Erythroblast (primary cell): ENCODE measurements around the gene SPDYE3.
"Not testable (repeated sequence)": the region's sequence is repeated elsewhere in the genome, so short reads cannot be mapped to it uniquely, and the experiment has no call there.

ENCODE experiments used
- DNase-seq, 2 experiments: peaks; one replicate each; lab custom pipeline; 2025; lab: John Stamatoyannopoulos, UW
- GATA1 ChIP-seq: IDR thresholded peaks from 2 replicates; pipeline ENCODE4 v1.6.1; 2011; ENCODE audit warnings: low read depth, mild to moderate bottlenecking, control low read depth, low read length, moderate library complexity
- POLR2A ChIP-seq: IDR thresholded peaks from 2 replicates; pipeline ENCODE4 v1.6.1; 2011; ENCODE audit warnings: mild to moderate bottlenecking, low read length

The SPDYE3 gene, protein sequence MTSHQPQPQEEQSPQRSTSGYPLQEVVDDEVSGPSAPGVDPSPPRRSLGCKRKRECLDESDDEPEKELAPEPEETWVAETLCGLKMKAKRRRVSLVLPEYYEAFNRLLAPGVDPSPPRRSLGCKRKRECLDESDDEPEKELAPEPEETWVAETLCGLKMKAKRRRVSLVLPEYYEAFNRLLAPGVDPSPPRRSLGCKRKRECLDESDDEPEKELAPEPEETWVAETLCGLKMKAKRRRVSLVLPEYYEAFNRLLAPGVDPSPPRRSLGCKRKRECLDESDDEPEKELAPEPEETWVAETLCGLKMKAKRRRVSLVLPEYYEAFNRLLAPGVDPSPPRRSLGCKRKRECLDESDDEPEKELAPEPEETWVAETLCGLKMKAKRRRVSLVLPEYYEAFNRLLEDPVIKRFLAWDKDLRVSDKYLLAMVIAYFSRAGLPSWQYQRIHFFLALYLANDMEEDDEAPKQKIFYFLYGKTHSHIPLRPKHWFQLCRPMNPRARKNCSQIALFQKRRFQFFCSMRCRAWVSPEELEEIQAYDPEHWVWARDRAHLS

DNA sequence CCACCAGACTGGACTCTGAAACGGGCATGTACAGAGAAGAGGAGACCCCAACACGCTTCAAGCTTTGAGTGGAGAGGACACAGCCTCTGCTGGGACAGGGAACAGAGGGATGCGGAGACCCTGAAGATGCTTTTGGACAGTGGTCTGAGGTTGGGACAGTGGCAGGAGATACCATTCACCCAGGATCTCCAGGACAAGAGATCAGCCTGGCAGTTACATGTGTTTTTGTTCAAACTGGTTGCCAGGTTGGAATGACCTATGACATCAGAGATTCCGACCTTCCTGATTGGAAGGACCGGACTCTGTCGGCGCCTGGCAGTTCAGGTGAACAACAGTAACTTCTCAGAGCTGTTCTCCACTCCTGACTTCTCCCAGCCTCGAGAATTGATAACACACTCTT lies at the start of gene SPDYE3:
SPDYE3 (plus strand) TSS at position 301 of the 400 bp plus-strand sequence. CDS start 184 bp downstream, outside the sequence.
- DNase-seq: not testable (repeated sequence)

DNA sequence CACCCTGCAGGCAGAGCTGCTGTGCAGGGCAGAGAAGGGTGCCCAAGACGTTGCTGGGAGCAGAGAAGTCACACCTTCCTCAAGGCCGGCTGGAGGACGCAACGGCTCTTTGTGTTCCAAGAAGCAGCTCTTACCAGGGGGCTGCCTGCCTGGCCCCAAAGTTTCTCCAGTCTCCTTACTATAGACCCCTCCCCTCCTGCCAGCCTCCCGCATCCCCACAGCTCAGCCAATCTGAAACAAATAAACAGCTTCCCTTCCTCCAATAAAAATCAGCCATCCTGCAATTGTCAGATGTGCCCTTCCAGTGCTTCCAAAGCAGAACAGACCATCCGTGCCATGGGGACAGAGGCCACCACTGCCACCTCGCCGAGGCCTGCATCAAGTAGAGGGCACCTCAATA lies 47.5 kb upstream of the SPDYE3 start:
- not testable (repeated sequence) for DNase-seq

DNA sequence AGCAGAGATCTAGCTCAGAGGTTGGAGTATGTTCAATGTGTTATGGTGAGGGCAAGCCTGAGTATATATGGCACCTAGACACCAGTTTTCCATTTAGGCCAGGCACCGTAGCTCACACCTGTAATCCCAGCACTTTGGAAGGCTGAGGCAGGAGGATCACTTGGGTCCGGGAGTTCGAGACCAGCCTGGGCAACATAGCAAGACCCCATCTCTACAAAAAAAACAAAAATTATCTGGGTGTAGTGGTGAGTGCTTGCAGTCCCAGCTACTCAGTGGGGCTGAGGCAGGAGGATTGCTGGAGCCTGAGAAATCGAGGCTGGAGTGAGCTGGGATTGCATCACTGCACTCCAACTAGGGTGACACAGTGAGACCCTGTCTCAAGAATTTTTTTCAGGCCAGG lies 44.6 kb upstream of the SPDYE3 start:
- DNase-seq: not testable (repeated sequence)

DNA sequence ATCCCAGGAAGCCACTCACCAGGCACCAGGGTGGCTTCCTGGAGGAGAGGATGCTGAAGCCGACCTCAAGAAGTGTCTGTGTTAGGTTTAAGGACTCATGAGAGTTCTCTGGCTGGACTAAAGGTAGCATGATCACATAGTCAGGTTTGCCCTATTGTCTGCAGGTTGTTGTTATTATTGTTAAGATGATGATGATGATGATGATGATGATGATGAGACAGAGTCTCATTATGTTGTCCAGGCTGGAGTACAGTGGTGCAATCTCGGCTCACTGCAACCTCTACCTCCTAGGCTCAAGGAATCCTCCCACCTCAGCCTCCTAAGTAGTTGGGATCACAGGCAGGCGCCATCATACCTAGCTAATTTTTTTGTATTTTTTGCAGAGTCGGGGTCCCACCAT lies 43.3 kb upstream of the SPDYE3 start:
- DNase-seq: not testable (repeated sequence)

DNA sequence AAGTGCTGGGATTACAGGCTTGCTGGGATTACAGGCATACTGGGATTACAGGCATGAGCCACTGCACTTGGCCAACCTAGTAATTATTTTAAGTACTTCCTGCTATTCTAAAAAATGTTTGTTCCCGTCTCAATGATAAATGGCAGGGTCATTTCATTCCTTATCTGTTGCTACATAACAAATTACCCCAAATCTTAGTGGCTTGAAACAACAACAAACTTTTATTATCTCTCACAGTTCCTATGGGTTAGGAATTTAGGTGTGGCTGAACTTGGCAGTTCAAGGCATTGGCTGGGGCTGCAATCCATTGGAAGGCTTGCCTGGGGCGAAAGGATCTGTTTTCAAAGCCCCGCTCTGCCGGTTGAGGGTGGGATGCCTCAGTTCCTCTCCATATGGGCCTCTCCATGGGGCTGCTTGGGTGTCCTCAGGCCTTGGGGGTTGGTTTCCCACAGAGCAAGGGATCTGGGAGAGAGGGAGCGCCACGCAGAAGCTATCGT lies 42.8 kb upstream of the SPDYE3 start:
- not testable (repeated sequence) for DNase-seq

DNA sequence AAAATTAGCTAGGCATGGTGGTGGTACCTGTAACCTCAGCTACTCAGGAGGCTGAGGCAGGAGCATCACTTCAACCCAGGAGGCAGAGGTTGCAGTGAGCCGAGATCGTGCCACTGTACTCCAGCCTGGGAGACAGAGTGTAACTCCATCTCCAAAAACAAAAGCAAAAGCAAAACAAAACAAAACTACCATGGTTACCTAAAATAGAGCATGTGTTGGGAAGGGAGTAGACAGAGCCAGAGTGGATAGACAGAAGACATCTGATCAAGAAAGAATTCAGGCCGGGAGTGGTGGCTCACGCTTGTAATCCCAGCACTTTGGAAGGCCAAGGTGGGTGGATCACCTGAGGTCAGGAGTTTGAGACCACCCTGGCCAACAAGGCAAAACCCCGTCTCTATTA lies 41.7 kb upstream of the SPDYE3 start:
- not testable (repeated sequence) for DNase-seq

DNA sequence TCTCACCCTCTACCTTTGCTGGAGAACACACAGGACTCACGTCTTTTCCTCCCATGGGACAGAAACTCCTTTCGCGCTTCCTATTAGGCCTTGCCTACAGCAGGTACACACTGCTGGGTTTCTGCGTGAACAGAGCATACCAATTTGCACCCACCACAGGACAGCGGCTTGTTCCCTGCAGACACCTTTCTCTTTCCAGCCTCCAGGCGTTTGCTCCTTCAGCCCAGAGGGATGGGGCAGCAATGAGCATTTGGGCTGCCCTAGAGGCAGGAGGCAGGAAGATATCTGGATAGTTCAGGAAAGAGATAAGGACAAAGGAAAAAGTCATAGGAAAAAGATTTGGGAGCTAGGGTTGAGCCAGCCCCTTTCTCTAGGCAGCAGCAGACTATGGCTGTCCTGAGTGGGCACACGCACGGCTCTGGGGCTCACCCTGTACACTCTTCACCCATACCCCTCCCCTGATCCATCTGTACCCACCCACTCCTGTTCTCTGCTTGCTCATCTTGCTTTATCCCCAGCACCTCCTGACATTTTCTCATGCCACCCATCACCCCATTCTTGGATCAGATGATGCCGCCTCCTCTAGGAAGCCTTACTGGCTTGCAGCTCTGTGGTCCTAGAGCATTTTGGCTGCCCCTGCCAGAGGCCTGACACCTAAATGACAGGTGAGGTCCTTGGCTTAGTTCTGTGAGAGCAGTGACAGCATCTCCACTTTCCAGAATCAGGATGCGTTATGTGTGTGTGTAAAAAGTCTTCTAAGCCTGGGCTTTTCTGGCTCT lies 40.7 kb upstream of the SPDYE3 start:
- DNase-seq: no peak
- TF ChIP-seq GATA1: no peak
- TF ChIP-seq POLR2A: no peak

DNA sequence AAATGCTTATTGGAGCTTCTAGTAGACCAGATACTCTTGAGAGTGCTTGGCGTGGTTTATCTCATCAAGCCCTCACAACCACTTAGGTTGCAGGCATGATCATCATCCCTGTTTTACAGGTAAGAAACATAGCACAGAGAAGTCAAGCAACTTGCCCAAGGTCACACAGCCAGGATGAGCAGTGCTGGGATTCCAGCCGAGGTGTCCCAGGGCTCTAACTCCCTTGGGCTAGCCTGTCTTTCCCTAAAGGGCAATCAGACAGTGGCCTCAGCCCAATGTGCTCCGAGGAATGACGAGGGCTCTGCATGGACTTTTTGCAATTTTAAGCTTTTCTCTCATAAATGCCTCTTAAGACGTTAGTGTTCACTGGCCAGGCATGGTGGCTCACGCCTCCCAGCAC lies 39.9 kb upstream of the SPDYE3 start:
- DNase-seq: no peak
- TF ChIP-seq POLR2A (no peak), GATA1 (no peak)

DNA sequence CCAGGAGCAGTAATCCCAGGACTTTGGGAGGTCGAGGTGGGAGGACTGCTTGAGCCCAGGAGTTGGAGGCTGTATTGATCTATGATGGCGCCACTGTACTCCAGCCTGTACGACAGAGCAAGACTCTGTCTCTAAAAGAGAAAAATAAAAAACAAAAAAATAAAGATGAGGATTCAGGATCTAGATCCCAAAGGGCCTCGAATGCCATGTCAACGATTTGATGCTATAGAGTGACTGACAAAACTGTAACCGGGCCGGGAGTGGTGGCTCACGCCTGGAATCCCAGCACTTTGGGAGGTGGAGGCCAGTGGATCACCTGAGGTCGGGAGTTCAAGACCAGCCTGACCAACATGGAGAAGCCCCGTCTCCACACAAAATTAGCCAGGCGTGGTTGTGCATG lies 38.6 kb upstream of the SPDYE3 start:
- DNase-seq: not testable (repeated sequence)

DNA sequence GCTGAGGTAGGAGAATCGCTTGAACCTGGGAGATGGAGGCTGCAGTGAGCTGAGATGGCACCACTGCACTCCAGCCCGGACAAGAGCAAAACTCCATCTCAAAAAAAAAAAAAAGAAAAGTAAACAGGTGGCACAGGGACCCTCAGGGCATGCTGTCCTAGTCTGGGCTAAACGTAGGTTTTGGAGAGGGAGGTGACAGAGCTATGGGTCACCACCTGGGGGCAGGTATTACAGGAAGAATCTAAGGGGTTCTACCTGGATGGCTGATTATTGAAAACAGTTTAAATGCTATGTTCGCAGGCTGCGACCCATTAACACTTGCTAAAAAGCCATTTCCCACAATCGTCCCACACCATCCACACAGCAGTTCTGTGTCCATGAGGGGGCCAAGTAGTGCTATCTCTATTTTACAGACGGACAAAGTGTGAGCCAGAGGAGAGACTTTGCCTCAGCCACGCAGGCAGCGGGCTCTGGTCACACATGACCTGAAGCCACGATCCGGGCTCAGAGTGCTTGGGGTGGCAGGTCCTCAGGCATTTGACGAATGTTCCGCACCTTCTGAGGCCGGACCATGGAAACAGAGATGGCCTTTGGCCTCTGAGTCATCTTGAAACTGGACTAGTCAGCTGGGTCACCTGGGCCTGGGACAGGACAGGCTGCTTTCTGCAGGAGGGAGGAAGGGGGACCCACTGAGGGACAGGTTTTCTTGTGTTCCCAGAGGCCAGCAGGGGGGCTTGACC lies 38.0 kb upstream of the SPDYE3 start:
- peak; percentile 27 to 55 for DNase-seq

DNA sequence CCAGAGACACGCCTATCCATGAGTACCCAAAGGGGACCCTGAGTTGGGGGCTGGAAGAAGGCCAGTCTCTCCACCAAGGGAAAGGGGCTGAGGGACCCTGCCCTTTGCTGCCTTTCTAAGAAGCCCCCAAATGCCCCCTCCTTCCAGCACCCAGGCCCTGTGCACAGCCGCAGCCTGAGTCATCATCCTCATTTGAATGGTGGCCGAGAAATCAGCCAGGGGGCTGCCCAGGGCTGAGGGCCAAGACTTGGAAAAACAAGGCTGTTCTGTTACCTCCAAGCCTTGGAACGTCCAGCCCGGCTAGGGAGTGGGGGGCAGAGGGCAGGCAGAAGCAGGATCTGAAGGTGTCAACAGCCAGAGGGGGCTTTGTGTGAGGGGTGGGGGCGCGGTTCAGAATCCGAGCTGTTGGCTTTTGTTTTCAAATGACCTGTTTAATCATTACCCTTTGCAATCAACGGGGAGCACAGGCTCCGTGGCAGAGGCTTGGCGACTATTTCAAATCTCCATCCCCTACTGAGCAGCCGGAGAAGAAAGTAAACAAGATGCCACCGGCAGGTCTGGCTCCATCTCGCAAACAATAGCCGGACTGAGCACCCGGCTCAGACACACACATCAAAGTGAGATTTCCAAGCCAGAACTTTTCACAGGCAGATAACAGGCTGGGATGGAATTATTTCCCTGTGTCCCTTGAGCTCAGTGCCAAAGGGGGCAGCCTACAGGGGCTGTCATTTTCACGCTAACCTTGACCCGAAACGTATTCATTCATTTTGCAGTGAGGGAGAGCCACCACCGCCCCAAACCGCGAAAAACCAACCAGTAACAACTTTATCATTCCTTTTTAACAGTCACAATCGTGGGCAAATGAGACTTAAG lies 37.2 kb upstream of the SPDYE3 start:
- not testable (repeated sequence) for DNase-seq

DNA sequence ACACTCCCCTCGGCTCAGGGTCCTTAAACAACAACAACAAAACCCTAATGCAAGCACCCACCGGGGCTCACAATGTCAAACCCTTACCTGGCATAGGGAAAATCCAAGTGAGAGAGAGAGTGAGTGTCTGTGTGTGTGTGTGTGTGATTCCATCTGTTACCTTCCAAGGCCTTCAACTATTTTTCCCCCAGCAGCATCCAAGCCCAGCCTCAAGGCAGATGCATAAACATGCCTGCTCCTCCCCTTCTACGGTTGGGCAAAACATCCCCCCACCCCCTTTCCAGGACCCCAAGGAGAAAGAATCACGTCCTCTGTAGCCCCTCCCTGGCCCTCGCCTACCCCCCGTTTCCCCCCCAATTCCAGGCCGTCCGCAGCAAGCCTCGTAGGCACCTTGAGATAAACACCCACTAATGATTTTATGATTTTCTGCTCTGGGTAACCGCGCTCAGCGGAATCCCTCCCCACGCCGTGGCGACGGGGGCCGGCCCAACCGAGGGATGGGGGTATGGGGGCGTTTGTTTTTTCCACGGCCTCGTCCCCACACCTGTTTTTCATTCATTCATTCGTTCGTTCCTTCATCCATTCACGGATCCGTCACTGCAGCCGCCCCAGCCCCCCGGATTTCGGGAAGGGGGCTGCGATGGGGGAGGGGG lies 36.4 kb upstream of the SPDYE3 start:
- peak in 1 of 2 experiments; percentile 13 for DNase-seq

DNA sequence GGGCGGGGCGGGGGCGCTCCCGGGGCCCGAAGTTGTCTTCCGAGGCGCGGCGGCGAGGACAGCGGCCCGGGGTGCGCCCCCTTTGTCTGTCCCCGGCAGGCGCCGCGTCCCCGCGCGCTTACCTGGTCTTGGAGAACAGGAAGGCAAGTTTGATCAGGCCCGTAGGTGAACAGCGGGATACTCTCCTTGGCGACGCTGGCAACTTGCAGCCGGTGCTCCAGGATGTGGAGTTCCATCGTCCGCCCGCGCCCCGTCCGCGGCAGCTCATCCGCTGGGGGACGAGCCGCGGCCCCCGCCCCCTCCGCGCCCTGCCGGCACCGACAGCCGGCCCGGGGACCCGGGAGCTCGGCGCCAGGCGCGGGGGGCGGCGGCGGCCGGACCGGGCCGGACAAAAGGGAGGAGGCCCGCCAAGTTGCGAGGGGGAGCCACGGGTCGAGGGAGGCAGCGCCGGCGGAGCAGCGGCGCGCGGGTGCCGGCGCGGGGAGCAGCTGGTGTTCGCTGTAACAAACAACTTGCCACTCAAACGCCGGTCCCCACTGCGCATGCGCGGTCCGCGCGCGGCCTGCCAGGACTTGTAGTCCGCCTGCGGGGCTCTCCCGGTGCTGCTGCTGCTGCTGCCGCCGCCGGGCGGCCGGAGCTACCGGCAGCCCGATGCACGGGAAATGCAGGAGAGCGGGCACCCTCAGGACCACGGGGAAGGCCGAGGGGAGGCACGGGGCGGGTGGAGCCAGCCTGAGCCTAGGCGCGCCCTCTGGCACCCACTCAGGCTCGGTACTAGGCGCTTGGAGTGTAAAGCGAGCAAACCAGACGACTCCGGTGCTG lies 35.6 kb upstream of the SPDYE3 start:
- DNase-seq: peak; percentile 96 to 97
- TF ChIP-seq GATA1 (no peak), POLR2A (no peak)

DNA sequence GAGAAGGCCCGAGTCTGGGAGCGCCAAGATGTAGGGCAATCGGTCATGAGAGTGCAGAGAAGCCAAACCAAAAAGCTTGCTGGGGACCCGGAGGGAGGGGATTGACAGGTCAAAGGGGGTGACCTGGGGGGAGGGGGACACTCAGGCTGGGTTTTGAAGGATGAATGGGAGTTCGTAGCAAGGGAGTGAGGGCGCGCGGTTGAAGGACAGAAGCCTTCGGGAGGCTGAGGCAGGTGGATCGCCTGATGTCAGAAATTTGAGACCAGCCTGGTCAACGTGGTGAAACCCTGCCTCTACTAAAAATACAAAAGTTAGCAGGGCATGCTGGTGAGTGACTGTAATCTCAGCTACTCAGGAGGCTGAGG lies 35.0 kb upstream of the SPDYE3 start:
- DNase-seq: not testable (repeated sequence)
